ENCODE results near the gene ALDH1B1.

ALDH1B1 gene

GRCh38 chr9:38367898-38368297, 24.6 kb upstream of the ALDH1B1 start:
- Histone ChIP-seq H3K27me3 (ENCODE audit: insufficient read depth, low read length, poor library complexity, severe bottlenecking) (no peaks in the 10 kb centered on the region), H3K36me3 (ENCODE audit: insufficient read depth, low read length) (no peaks in the 10 kb centered on the region), H3K9me3 (ENCODE audit: insufficient read depth, low read depth, low read length) (no peaks in the 10 kb centered on the region), H3K79me2 (ENCODE audit: insufficient read depth, low read length) (no peaks in the 10 kb centered on the region), H3K4me3 (ENCODE audit: low read length, poor library complexity, severe bottlenecking) (no peak overlapping the region), H3K4me1 (ENCODE audit: insufficient read depth, low read length, poor library complexity, severe bottlenecking) (no peaks in the 10 kb centered on the region), H2AFZ (ENCODE audit: low read length) (no peak overlapping the region), H3K4me2 (ENCODE audit: low read depth, low read length, poor library complexity, severe bottlenecking) (no peak overlapping the region), H3F3A (ENCODE audit: low read depth) (no peaks in the 10 kb centered on the region), H4K20me1 (ENCODE audit: insufficient read depth, low read length, poor library complexity, severe bottlenecking) (no peaks in the 10 kb centered on the region), H3K9me2 (replicated peaks; ENCODE audit: low read depth, low read length) (no peaks in the 10 kb centered on the region), H3K9ac (ENCODE audit: low read depth, low read length, poor library complexity, severe bottlenecking) (no peak overlapping the region)
- no peak for TF ChIP-seq CTCF (conservative IDR thresholded peaks at IDR 0.05; ENCODE audit: low read length)
- TF ChIP-seq EZH2phosphoT487 (IDR thresholded peaks at IDR 0.05; ENCODE audit: borderline replicate concordance) = no peak

GRCh38 chr9:38368731-38369130, 23.8 kb upstream of the ALDH1B1 start:
- Histone ChIP-seq H3K36me3 (ENCODE audit: insufficient read depth, low read length) (no peaks in the 10 kb centered on the region), H3K4me2 (ENCODE audit: low read depth, low read length, poor library complexity, severe bottlenecking) (no peak overlapping the region), H3K27me3 (ENCODE audit: insufficient read depth, low read length, poor library complexity, severe bottlenecking) (no peaks in the 10 kb centered on the region), H2AFZ (ENCODE audit: low read length) (no peak overlapping the region), H3K9me2 (replicated peaks; ENCODE audit: low read depth, low read length) (no peaks in the 10 kb centered on the region), H3K4me1 (ENCODE audit: insufficient read depth, low read length, poor library complexity, severe bottlenecking) (no peaks in the 10 kb centered on the region), H4K20me1 (ENCODE audit: insufficient read depth, low read length, poor library complexity, severe bottlenecking) (no peaks in the 10 kb centered on the region), H3K9me3 (ENCODE audit: insufficient read depth, low read depth, low read length) (no peaks in the 10 kb centered on the region), H3K9ac (ENCODE audit: low read depth, low read length, poor library complexity, severe bottlenecking) (no peak overlapping the region), H3K4me3 (ENCODE audit: low read length, poor library complexity, severe bottlenecking) (no peak overlapping the region), H3K79me2 (ENCODE audit: insufficient read depth, low read length) (no peaks in the 10 kb centered on the region), H3F3A (ENCODE audit: low read depth) (no peaks in the 10 kb centered on the region)
- no peak for TF ChIP-seq EZH2phosphoT487 (IDR thresholded peaks at IDR 0.05; ENCODE audit: borderline replicate concordance)
- TF ChIP-seq CTCF (conservative IDR thresholded peaks at IDR 0.05; ENCODE audit: low read length) = no peak

- no peaks in the 10 kb centered on the region for H3K4me1 ChIP-seq (ENCODE audit: insufficient read depth, low read length, poor library complexity, severe bottlenecking)
- no peaks in the 10 kb centered on the region for H3K36me3 ChIP-seq (ENCODE audit: insufficient read depth, low read length)
- H2AFZ ChIP-seq (ENCODE audit: low read length) = peak overlapping the region; percentile 43; the same call in 1 of the 2 replicates
- H3K79me2 ChIP-seq (ENCODE audit: insufficient read depth, low read length) = no peaks in the 10 kb centered on the region
- no peaks in the 10 kb centered on the region for H3K9me2 ChIP-seq (replicated peaks; ENCODE audit: low read depth, low read length)
- no peak overlapping the region for H3K9ac ChIP-seq (ENCODE audit: low read depth, low read length, poor library complexity, severe bottlenecking)
- H3K9me3 ChIP-seq (ENCODE audit: insufficient read depth, low read depth, low read length) = no peaks in the 10 kb centered on the region
- TF ChIP-seq CTCF (conservative IDR thresholded peaks at IDR 0.05; ENCODE audit: low read length) (no peak), EZH2phosphoT487 (IDR thresholded peaks at IDR 0.05; ENCODE audit: borderline replicate concordance) (no peak)
- no peaks in the 10 kb centered on the region for H4K20me1 ChIP-seq (ENCODE audit: insufficient read depth, low read length, poor library complexity, severe bottlenecking)
- H3F3A ChIP-seq (ENCODE audit: low read depth) = no peaks in the 10 kb centered on the region
- no peak overlapping the region for H3K4me3 ChIP-seq (ENCODE audit: low read length, poor library complexity, severe bottlenecking)
- H3K27me3 ChIP-seq (ENCODE audit: insufficient read depth, low read length, poor library complexity, severe bottlenecking) = no peaks in the 10 kb centered on the region
- no peak overlapping the region for H3K4me2 ChIP-seq (ENCODE audit: low read depth, low read length, poor library complexity, severe bottlenecking)
These were observed 22.3 kb upstream of the ALDH1B1 start for GRCh38 chr9:38370176-38370575.
